Cardiac septum (tissue), 1 donor: ENCODE results near the gene HEMK1. TPM values are rescaled to one million over a fixed set of nuclear protein-coding genes. Genes with fewer than 3 reads are reported as not detected.
A peak's percentile ranks its signal among the peaks of the same experiment; 100 is the strongest.

Experiments
- DNase-seq: peaks from one replicate; pipeline ENCODE4 v3.0.0-alpha.2; 2020; ENCODE audit warnings: low spot score
- intact Hi-C: fragments of 100-400 bp; cut with DNase I; formaldehyde crosslinking; loops from one replicate; pipeline ENCODE4 v1.14.0; 2022
- total RNA-seq: library from RNA; stranded (reverse); fragmentation: NEBNext Ultra II Directional; extraction: Animal tissue kit (Norgen Biotek cat#: 25700); gene quantifications from one replicate; pipeline ENCODE4 v1.2.1, GENCODE V29; 2021
- donor health status: DM: no; HTN: no; CAD: no.

Gene HEMK1
- total RNA-seq, 1 donor from 2014 or later = 14.4 TPM

DNA sequence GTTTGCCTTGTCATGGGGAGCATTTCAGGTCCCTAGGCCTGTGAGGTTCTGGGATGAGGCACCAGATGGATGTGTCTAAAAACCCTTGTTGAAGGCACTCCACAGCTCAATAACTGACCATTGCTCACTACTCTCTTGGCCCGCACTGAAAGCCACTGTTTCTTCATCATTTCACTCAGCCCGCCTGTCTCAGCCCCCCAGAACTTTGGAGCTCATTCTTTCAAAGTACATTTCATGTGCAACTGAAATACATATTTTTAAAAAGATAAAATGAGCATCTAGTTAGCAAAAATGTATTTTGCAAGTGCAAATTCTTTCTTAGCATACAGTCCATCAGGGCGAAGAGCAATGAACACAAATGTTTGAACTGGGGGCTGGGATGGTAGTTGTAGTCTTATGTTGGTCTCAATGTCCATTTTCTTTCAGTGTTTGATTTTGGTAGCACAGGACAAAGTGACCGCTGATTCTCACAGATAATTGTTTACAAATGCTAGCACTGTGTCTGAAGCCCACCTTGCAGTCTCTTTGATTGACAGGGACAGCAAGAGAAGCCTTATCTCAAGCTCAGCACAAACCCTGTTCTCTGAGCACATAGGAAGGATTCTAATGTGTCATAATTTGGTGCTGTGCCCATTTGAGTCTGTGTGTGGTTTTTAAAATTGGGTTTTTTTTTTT, 19.6 kb downstream of the HEMK1 start:
- DNase-seq = no peak

GRCh38 chr3:50591196-50591741, 21.9 kb downstream of the HEMK1 start:
- intact Hi-C loops = no loop called here
- DNase-seq = no peak

More for the DNA sequence above, 19.6 kb downstream of the HEMK1 start:
- intact Hi-C loops = no loop called here

- intact Hi-C loops = no loop called here
- DNase-seq = no peak
Observed at GRCh38 chr3:50592568-50592967, 23.2 kb downstream of the HEMK1 start.

DNA sequence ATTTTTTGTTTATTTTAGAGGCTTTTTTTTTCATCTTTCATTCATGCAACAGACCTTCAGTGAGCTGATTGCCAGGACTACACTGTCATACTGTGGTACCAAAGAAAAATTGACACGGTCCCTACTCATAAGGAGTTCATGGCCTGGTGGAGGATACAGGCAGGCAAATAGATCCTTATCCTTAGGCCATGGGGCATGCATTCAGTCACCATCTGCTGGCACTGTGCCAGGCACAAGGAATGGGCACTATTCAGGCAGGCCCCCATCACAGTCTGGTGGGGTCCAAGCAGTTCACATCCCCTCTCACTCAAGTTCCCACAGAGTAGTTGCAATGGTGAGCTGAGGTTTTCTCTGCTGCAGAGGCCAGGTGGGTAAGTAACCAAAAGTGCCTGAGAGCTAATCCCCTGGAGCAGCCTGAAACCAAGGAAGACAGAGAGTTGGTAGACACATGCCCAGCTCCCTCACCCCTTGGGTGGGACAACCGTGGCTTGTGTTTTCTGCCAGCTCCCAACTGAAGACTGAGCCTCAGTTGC, 25.0 kb downstream of the HEMK1 start:
- intact Hi-C loops = no loop called here
- DNase-seq = no peak

GRCh38 chr3:50599115-50599715, 29.9 kb downstream of the HEMK1 start:
- intact Hi-C loops = no loop called here
- DNase-seq = no peak

- intact Hi-C loops = loop anchor here (2.0 kb wide), 1 partner anchor 15 kb away; no protein-coding TSS in a partner anchor
- DNase-seq = no peak
Observed at GRCh38 chr3:50599716-50600118, 30.4 kb downstream of the HEMK1 start.

DNA sequence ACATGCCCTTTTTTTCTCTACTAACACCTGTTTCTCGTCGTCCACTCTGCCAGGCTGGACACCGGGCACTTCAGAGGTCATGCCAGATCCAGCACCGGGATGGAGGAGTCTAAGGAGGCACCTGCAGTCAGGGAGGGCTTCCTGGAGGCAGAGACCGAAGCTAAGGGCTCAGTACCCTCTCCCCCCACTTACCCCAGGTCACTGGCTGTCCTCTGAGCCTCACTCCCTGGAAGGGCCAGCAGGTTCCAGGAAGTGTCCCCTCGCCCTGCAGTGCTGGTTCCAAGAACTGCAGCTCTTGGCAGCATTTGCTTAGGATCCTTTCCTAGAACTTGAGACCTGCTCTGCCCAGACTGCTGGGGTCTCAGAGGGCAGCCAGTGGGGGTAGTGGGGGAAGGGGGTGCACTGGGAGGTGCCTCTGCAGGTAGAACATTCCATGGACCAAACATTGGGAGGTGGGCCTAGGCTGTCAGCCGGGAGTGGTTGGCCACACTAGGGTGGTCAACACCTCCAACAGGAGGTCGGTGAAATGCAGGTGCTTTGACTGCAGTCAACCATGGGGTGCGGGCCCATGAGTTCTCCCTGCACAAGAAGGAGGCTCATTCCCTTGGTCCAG, 30.9 kb downstream of the HEMK1 start:
- no peak for DNase-seq
- intact Hi-C loops = loop anchor here (2.0 kb wide), 1 partner anchor 15 kb away; no protein-coding TSS in a partner anchor

DNA sequence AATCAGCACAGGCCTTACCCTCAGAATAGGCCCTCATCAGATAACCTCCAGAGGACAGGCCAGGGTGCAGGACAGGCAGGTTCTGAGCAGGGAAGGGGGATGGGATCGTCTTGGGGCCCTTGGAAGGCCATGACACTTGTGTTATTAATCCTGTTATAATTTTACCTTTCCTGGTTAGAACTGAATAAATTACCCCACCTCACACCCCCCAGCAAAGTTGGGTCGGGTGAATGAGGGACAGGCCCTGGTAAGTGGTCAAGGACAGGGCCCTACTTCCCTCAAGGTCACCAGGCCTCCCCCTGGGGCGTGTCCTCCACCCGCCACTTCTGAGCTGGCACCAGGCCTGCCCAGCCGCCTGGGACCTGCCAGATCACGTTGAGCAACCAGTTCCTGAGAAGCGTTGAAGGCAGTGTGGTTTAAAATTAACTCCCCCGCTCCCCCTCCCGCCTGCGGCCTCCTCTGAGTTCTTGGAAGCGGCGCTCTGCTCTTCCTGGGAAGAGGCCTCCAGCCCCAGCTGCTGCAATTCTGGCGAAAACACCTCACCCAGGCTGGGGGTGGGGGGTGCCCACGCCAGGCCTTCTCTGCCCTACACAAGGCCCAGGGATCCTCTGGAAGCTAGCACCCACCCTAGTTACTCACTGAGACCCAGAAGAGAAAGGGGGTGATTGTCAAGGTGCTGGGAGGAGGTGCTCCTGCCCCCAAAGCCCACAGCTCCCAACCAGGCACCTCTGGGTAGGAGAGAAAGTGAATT, 31.7 kb downstream of the HEMK1 start:
- DNase-seq = peak; percentile 98
- intact Hi-C loops = loop anchor here (2.0 kb wide), 1 partner anchor 16 kb away; no protein-coding TSS in a partner anchor

- no peak for DNase-seq
- intact Hi-C loops = no loop called here
Observed at GRCh38 chr3:50602595-50603191, 33.4 kb downstream of the HEMK1 start.

GRCh38 chr3:50603261-50604109, 34.2 kb downstream of the HEMK1 start:
- intact Hi-C loops = no loop called here
- DNase-seq = no peak

- DNase-seq = no peak
- intact Hi-C loops = no loop called here
Observed at GRCh38 chr3:50604110-50604621, 34.8 kb downstream of the HEMK1 start.

GRCh38 chr3:50604628-50605588, 35.6 kb downstream of the HEMK1 start:
- DNase-seq = no peak
- intact Hi-C loops = no loop called here

- intact Hi-C loops = no loop called here
- no peak for DNase-seq
Observed at GRCh38 chr3:50605901-50606326, 36.6 kb downstream of the HEMK1 start.

DNA sequence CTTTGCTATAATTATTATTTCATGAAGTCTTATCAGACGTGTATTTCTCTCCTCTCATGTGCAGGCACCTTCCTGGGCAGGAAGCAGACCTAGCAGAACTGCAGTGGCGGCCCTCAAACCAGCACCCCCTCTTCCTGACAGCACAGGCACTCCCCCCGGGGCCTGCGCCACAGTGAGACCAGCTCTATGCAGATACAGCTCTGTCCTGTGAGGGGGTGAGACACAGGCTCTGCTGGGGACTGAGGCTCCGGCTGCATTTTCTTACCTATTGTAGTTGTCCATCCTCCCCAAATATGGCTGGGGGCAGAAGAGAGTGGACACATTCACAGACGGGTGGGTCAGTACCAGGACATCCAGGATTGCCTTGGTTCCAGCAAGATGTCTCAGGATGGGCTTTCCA, 37.3 kb downstream of the HEMK1 start:
- intact Hi-C loops = no loop called here
- no peak for DNase-seq

DNA sequence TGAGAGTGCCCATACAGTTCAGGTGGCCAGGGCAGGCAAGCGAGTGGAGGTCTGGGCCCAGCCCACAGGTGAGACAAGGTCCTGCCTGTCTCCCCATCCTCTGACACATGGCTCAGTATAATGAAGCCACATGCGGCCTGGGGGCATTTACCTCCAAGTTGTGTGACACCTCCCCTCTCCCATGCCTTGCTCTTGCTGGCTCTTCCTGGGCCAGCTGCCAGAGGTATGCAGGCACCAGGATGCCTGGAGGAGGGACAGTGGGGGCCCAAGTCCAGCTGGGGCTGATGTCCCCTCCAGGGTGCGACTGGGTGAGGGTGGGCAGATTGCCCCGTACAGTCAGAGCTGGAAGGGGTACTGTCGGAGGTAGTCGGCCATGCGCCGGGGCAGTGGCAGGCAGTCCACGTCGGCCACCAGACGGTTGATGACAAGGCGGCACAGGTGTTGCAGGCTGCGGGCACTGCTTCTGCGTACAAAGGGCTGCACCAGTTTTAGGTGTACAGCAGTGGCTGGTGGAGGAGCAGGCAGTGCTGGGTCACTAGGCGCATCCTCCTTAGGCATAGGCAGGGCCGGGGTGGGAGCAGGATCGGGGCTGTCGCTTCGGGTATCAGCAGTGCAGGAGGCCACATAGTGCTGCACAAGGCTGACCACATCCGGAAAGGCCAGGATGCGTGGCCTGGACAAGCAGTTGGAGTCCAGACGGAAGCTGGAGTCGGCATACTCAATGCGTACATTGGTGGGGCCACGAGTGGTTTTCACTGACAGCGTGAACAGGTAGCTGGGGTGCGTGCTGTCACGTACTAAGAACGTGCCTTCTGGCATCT, 38.2 kb downstream of the HEMK1 start:
- intact Hi-C loops = no loop called here
- no peak for DNase-seq

DNA sequence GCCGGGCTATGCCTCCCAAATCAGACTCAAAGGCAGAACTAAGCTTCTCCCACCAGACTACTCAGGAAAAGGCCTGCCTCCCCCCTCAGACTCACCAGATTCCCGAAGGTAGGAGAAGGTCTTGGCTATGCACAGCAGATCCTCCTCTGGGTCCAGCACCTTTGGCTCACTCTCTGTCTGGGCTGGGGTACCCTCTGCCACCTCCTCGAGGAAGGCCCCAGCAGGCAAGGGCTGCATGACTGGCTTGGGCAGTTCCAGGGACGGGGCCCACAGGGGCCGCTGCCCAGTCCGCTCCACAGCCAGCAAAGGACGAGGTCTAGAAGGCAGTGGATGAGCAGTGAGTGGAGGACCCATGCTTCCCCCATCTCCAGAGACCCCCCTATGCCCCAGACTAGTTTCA, 39.0 kb downstream of the HEMK1 start:
- DNase-seq = no peak
- intact Hi-C loops = no loop called here
